ENCODE measurements around the gene CLEC1A.

GRCh38 chr12:10095971-10096370 lies 2.8 kb downstream of the CLEC1A start:
- TF ChIP-seq CTCF (IDR thresholded peaks at IDR 0.05) (no peak), EP300 (IDR thresholded peaks at IDR 0.05) (no peak)

Measured in tibial nerve (tissue), 4 donors.